K562 (cell line): Measurements from ENCODE around the gene RERE. TPM values are rescaled to one million over a fixed set of nuclear protein-coding genes. Genes with fewer than 3 reads are reported as not detected.

Experiments
- ATAC-seq: fragments of 200-7000 bp; cut with Tn5 transposase; 3 replicates; pipeline ENCODE4 v1.9.1; 2020; ENCODE audit warnings: moderate library complexity
- BruUV-seq: library from RNA; stranded (reverse); fragments of 400-500 nt; replicated peaks from 2 replicates; lab custom pipeline; 2021; lab: Mats Ljungman, UMichigan
- CTCF ChIA-PET: fragments of 300-600 bp; formaldehyde crosslinking; extraction: SDS; loops from one replicate; lab custom pipeline; 2021; ENCODE audit warnings: low intra/inter-chr PET ratio; lab: Yijun Ruan, JAX
- POLR2A ChIA-PET: fragments of 300-600, 350-650 bp; sonication (Branson Sonifier 250); formaldehyde crosslinking; extraction: SDS; loops from one replicate; lab custom pipeline; 2021; ENCODE audit warnings: antibody characterized with exemption, inconsistent platforms; lab: Yijun Ruan, JAX
- DNase-seq, 4 experiments: peaks; one replicate each; pipeline versions ENCODE4 v3.0.0 to v3.0.0-alpha.2; 2011 to 2018; ENCODE audit warnings: low spot score in 3 of 4, mixed read lengths in 3 of 4; ENCODE audit errors: extremely low read depth in 1 of 4
- FAIRE-seq: peaks from 2 replicates; lab custom pipeline; 2011; peaks lifted over from hg19 to GRCh38; lab: Jason Lieb, UNC
- H2AFZ ChIP-seq: 2 replicates; pipeline ENCODE4 v1.6.0; 2011; ENCODE audit warnings: low read depth, low read length, control low read depth, inconsistent platforms
- H3K27ac ChIP-seq: fragments of 200-600 bp; 3 replicates; pipeline ENCODE4 v1.8.0; 2011; ENCODE audit warnings: low read depth, mild to moderate bottlenecking, control low read depth, inconsistent platforms, low read length, moderate library complexity, mixed read lengths; ENCODE audit errors: extremely low read depth
- H3K27me3 ChIP-seq, 2 experiments: fragments of 300-600 bp in 1 of 2; 2 replicates in 1 of 2; 3 replicates in 1 of 2; pipeline versions ENCODE4 v1.6.0 to v1.8.0; 2011; ENCODE audit warnings: inconsistent platforms in 2 of 2, low read length in 2 of 2, mild to moderate bottlenecking in 1 of 2, mixed read lengths in 1 of 2, moderate library complexity in 1 of 2; ENCODE audit not compliant: control insufficient read depth in 2 of 2, insufficient read depth in 2 of 2
- H3K36me3 ChIP-seq: fragments of 300-600 bp; 3 replicates; pipeline ENCODE4 v1.8.0; 2011; ENCODE audit warnings: mild to moderate bottlenecking, low read length, inconsistent platforms; ENCODE audit not compliant: control insufficient read depth, insufficient read depth
- H3K4me1 ChIP-seq, 2 experiments: fragments of 200-600 bp in 1 of 2; replicated peaks in 1 of 2; 2 replicates in 1 of 2; 3 replicates in 1 of 2; pipeline versions ENCODE4 v1.5.1 to v1.8.0; 2011; ENCODE audit warnings: inconsistent platforms in 2 of 2, low read length in 2 of 2, mild to moderate bottlenecking in 1 of 2, mixed read lengths in 1 of 2, moderate library complexity in 1 of 2; ENCODE audit not compliant: control insufficient read depth in 2 of 2, insufficient read depth in 2 of 2
- H3K4me2 ChIP-seq: 2 replicates; pipeline ENCODE4 v1.6.1; 2011; ENCODE audit warnings: low read length, control low read depth, inconsistent platforms, mixed read lengths; ENCODE audit not compliant: insufficient read depth
- H3K4me3 ChIP-seq: fragments of 200-600 bp; sonication (generic), shearing (Covaris generic); 2 replicates; pipeline ENCODE4 v1.5.1; 2016; ENCODE audit warnings: control low read depth, inconsistent platforms
- H3K79me2 ChIP-seq: fragments of 200-600 bp; 3 replicates; pipeline ENCODE4 v1.8.0; 2011; ENCODE audit warnings: low read length, inconsistent platforms; ENCODE audit not compliant: control insufficient read depth, insufficient read depth
- H3K9ac ChIP-seq, 2 experiments: 2 replicates each; pipeline versions ENCODE4 v1.6.0 to v1.6.1; 2011; ENCODE audit warnings: low read depth in 2 of 2, low read length in 2 of 2, control low read depth in 1 of 2, inconsistent platforms in 1 of 2, mild to moderate bottlenecking in 1 of 2, mixed read lengths in 1 of 2; ENCODE audit not compliant: insufficient read depth in 1 of 2
- H3K9me1 ChIP-seq: one replicate; pipeline ENCODE4 v1.6.0; 2011; ENCODE audit warnings: inconsistent platforms, mild to moderate bottlenecking, low read length, moderate library complexity; ENCODE audit not compliant: control insufficient read depth, insufficient read depth
- H3K9me3 ChIP-seq: replicated peaks from 2 replicates; pipeline ENCODE4 v1.5.1; 2011; ENCODE audit warnings: low read depth, low read length, inconsistent platforms; ENCODE audit not compliant: control insufficient read depth, insufficient read depth
- H4K20me1 ChIP-seq: replicated peaks from 2 replicates; pipeline ENCODE4 v1.6.1; 2011; ENCODE audit warnings: low read length, inconsistent platforms, mixed read lengths; ENCODE audit not compliant: control insufficient read depth, insufficient read depth
- BMI1 ChIP-seq: fragments of 150-350 bp; IDR thresholded peaks from 2 replicates; pipeline ENCODE4 v1.6.1; 2014; ENCODE audit warnings: low read length
- E2F6 ChIP-seq, 2 experiments: IDR thresholded peaks; 2 replicates each; pipeline ENCODE4 v1.6.1; 2011; ENCODE audit warnings: borderline replicate concordance in 1 of 2, control low read depth in 1 of 2, low read depth in 1 of 2, low read length in 1 of 2, mild to moderate bottlenecking in 1 of 2, mixed read lengths in 1 of 2, moderate library complexity in 1 of 2; ENCODE audit not compliant: insufficient read depth in 1 of 2, insufficient read length in 1 of 2, poor library complexity in 1 of 2, severe bottlenecking in 1 of 2; ENCODE audit errors: extremely low read depth in 1 of 2
- EZH2 ChIP-seq: IDR thresholded peaks from 2 replicates; pipeline ENCODE4 v1.6.1; 2012; ENCODE audit warnings: low read depth, mild to moderate bottlenecking, inconsistent platforms, low read length, borderline replicate concordance
- TBL1XR1 ChIP-seq, 2 experiments: IDR thresholded peaks; 2 replicates each; pipeline ENCODE4 v1.6.1; 2012; ENCODE audit warnings: improper control_type of control experiment in 2 of 2, low read length in 2 of 2, mild to moderate bottlenecking in 1 of 2
- WGBS: fragments of 100-300 bp; shearing (Covaris generic); methylation state at CpG from one replicate; pipeline ENCODE4 v1.1.6; 2016; ENCODE audit warnings: low coverage, mixed read lengths; ENCODE audit not compliant: insufficient coverage; ENCODE audit errors: missing lambda C conversion rate; 5-methylcytosine and 5-hydroxymethylcytosine counted together
- in situ Hi-C: fragments of 300-500 bp; cut with MboI; formaldehyde crosslinking; loops from 4 replicates; pipeline ENCODE4 v1.15.0; 2018; ENCODE audit warnings: inconsistent platforms, mixed read lengths
- intact Hi-C: fragments of 100-400 bp; cut with micrococcal nuclease; formaldehyde crosslinking; loops from 2 replicates; pipeline ENCODE4 v1.14.2; 2022
- polyA plus RNA-seq, 8 experiments: library from polyadenylated mRNA; depleted of rRNA in 4 of 8; stranded (reverse) in 5 of 8; unstranded in 3 of 8; fragments of >200 nt; fragmentation: Nextera tagmentation in 2 of 8; fragmentation: Illumina TruSeq in 1 of 8; extraction: Ambion mirVana in 2 of 8; extraction: Trizol in 1 of 8; gene quantifications; 2 replicates each; pipeline versions ENCODE4 v1.2.1 to v1.2.3, GENCODE V29; 2011 to 2014; ENCODE audit warnings: inconsistent platforms in 1 of 8, missing spikeins in 1 of 8
- total RNA-seq, 7 experiments: library from RNA; depleted of rRNA in 6 of 7; stranded (reverse); fragments of >200 nt in 6 of 7; fragmentation: Illumina TruSeq in 2 of 7; extraction: Trizol in 2 of 7; gene quantifications; 2 replicates each; pipeline versions ENCODE4 v1.2.1 to v1.2.3, GENCODE V29; 2011 to 2021; ENCODE audit warnings: low replicate concordance in 1 of 7

RERE gene
- total and polyA plus RNA-seq, 9 of the 15 experiments (the other 6 are each of a cell fraction or from before 2014, with no cell fraction given) = 3.0 to 51.5 (median 13.4) TPM

DNA sequence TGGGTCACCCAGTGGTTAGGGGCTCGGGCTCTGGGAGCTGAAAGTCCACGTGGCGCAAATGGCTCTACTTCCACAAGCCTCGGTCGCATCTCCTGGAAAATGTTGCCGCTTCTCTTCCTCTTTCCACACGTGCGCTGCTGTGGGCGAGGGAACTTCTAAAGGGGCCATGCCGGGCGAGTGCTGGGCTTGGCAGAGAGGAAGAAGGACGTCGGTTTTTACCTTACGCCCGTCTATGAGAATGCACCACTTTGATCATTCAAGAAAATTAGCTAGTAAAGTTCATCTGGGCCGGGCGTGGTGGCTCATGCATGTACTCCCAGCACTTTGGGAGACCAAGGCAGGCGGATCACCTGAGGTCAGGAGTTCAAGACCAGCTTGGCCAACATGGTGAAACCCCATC lies 489.2 kb downstream of the RERE start:
- Histone ChIP-seq H4K20me1 (peaks cover 13% of the 10 kb centered on the region), H3K27me3 (peaks cover 68 to 94% of the 10 kb centered on the region in 2 experiments), H3K9ac (no peak overlapping the region), H3K9me3 (no peaks in the 10 kb centered on the region), H3K36me3 (no peaks in the 10 kb centered on the region), H3K27ac (no peak overlapping the region), H3K4me1 (peaks cover 0 to 22% of the 10 kb centered on the region in 2 experiments; a peak in 1 of 5 replicates)
- in situ Hi-C loops = no loop called here
- no peak for DNase-seq
- no peak for TF ChIP-seq BMI1
- TF ChIP-seq E2F6 (IDR thresholded peaks at IDR 0.05; ENCODE audit: borderline replicate concordance in 1 of 2, extremely low read depth in 1 of 2, insufficient read depth in 1 of 2, insufficient read length in 1 of 2, low read depth in 1 of 2, low read length in 1 of 2, poor library complexity in 1 of 2, severe bottlenecking in 1 of 2) = peak in 1 of 2 experiments; percentile 20
- TF ChIP-seq, all 486 proteins: peak for 1
- Histone ChIP-seq H3K9me1 (no peaks in the 10 kb centered on the region), H2AFZ (no peak overlapping the region), H3K4me3 (no peak overlapping the region), H3K4me2 (no peak overlapping the region), H3K79me2 (no peaks in the 10 kb centered on the region)
- WGBS = 13% methylated on average over 17 of the region's 18 CpGs
- no TSS peak for BruUV-seq
- ChIA-PET POLR2A (interaction anchor here (1.1 to 1.2 kb wide), 2 partner anchors 15 to 27 kb away, joined by 3 read pairs; no protein-coding TSS in a partner anchor), CTCF (no interaction called here)
- FAIRE-seq (no peak), ATAC-seq (no peak)
- intact Hi-C loops = no loop called here

GRCh38 chr1:8326265-8326664 lies 491.2 kb downstream of the RERE start:
- no peaks in the 10 kb centered on the region for H3K9me1 ChIP-seq
- POLR2A ChIA-PET = no interaction called here
- no peak overlapping the region for H3K9ac ChIP-seq
- peaks cover 0 to 22% of the 10 kb centered on the region in 2 experiments; a peak in 1 of 5 replicates for H3K4me1 ChIP-seq
- H3K79me2 ChIP-seq = no peaks in the 10 kb centered on the region
- peaks cover 13% of the 10 kb centered on the region for H4K20me1 ChIP-seq
- CTCF ChIA-PET = interaction anchor here (0.6 kb wide), 1 partner anchor 22 kb away, joined by 3 read pairs; no protein-coding TSS in a partner anchor
- H3K4me3 ChIP-seq = no peak overlapping the region
- H3K27ac ChIP-seq = no peak overlapping the region
- WGBS = 15% methylated on average over 13 of the region's 13 CpGs
- intact Hi-C loops = no loop called here
- no peak for ATAC-seq
- no peak for TF ChIP-seq TBL1XR1 (IDR thresholded peaks at IDR 0.05; ENCODE audit: low read length in 2 of 2)
- TF ChIP-seq EZH2 = peak; percentile 100
- TF ChIP-seq, all 486 proteins: peak for 1
- FAIRE-seq (no peak), DNase-seq (no peak)
- in situ Hi-C loops = no loop called here
- Histone ChIP-seq H3K36me3 (no peaks in the 10 kb centered on the region), H3K9me3 (no peaks in the 10 kb centered on the region), H2AFZ (no peak overlapping the region), H3K4me2 (no peak overlapping the region), H3K27me3 (peaks cover 62 to 81% of the 10 kb centered on the region in 2 experiments)
- BruUV-seq = no TSS peak
